HL-60 (cell line): ENCODE data around the gene MYOZ3.

ENCODE experiments used
- CTCF ChIP-seq: IDR thresholded peaks from one replicate; pipeline ENCODE4 v1.5.1; 2011; ENCODE audit warnings: low read length, control low read depth, inconsistent platforms; ENCODE audit not compliant: insufficient read depth
- GABPA ChIP-seq: IDR thresholded peaks from 2 replicates; pipeline ENCODE4 v1.6.1; 2012; ENCODE audit warnings: low read depth
- POLR2AphosphoS5 ChIP-seq: IDR thresholded peaks from 2 replicates; pipeline ENCODE4 v1.6.1; 2012; ENCODE audit warnings: low read depth
- REST ChIP-seq: IDR thresholded peaks from 2 replicates; pipeline ENCODE4 v1.6.1; 2012; ENCODE audit warnings: low read depth; ENCODE audit not compliant: insufficient replicate concordance

- TF ChIP-seq REST = no peak
- TF ChIP-seq CTCF = no peak
- TF ChIP-seq POLR2AphosphoS5 = no peak
- no peak for TF ChIP-seq GABPA
Measured at GRCh38 chr5:150653762-150654556, 7.1 kb upstream of the MYOZ3 start.
